GM19351 (cell line): Measurements from ENCODE around the gene BTBD16.

ENCODE experiments used
- ATAC-seq: cut with Tn5 transposase; IDR thresholded peaks from one replicate; pipeline ENCODE4 v1.9.1; 2021; ENCODE audit warnings: mild to moderate bottlenecking, moderate library complexity; ENCODE audit not compliant: unreplicated experiment

Gene BTBD16

DNA sequence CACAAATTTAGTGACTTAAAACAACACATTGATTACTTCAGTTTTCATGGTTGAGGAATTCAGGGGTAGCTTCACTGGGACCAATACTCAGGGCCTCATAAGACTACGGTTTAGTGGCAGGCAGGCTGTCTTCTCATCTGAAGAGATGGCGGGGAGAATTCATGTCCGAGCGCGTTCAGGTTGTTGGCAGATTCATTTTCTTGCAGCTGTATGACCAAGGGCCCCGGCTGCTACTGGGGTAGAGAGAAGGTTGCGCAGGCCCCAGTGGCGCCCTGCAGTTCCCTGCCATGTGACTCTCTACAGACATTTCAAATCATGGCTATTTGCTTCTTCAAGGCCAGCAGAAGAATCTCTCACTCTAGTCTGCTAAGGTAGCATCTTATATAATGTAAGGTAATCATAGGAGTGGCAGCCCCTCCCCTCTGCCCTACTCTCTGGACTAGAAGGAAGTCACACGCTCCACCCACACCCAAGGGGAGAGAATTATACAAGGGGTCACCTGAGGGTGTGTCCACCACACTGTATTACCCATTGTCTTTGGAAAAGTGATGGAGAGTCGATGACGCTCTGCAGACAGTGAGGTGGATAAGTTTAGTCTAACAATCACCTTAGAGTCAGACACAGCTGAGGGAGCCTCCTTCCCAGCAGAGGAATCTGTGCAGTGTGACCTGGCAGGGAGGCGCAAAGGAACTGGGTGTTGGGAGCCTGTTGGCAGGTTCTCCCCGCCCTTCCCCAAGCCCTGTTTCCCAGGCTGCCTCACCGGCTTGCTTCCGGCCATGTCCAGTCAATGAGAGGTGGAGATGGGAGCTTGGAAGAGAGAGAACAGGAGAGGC, 67.7 kb downstream of the BTBD16 start:
- no peak for ATAC-seq

DNA sequence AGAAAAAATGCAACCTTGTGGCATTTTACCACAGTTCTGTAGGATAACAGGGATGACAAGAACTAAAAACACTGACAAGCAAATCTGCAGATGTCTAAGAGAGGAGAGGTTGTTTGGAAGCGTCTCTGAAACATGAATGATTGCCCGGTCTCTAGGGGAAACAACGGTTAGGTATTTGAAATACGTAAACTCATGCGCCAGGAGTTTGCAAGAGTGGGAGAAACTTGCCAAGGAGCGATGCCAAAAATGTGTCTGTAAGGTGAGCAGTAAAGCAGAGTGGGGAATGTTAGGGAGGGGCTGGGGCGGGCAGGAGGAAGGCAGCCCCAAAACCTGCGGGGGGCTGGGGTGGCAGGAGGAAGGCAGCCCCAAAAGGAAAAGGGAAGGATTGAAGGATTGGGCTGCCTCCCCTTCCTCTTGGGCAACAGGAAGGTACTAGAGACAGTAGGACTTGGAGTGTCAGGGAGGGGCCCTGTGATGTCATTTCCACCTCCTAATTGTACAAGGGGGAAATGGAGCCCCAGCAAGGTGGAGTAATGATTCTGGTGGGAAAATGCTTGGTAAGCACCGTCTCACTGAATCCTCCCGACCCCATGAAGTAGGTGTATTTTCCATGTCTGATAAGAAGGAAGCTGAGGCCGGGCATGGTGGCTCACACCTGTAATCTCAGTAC, 70.2 kb downstream of the BTBD16 start:
- no peak for ATAC-seq

DNA sequence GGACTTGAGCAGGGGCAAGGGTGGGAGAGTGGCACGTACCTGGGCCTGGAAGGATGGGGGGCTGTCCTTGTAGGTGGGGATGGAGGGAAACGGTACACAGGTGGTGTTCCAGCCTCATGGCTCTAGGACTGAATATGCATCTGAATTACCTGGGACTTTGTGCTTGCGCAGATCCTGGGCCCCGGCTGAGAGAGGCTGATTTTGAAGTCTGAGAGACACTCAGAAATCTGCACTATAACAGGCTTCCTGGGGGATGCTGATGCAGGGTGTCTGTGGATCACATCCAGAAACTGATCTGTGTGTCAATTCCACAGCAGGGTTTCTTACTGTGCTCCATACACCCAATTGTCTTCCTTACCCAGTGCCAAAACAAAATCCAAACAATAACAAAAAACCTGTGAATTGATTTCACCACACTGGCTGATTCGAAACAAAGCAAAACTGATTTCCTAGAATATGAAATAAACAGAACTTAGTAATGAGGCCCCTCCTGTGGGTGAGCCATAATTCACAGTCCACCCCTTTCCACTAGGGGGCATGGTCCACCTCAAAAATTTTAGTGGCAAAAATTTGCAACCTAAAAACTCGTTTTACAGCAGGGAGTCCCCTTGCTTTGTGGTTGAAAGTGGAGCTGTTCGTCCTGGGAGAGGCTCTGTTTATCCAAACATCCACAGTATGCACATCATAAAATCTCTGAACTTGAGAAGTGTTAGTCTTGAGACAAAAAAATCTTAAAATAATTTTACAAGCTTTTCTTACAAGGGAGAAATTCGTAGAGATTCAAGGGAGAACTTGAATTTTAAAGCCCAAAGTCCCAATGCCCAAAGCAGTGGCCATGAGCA, 71.4 kb downstream of the BTBD16 start:
- no peak for ATAC-seq

DNA sequence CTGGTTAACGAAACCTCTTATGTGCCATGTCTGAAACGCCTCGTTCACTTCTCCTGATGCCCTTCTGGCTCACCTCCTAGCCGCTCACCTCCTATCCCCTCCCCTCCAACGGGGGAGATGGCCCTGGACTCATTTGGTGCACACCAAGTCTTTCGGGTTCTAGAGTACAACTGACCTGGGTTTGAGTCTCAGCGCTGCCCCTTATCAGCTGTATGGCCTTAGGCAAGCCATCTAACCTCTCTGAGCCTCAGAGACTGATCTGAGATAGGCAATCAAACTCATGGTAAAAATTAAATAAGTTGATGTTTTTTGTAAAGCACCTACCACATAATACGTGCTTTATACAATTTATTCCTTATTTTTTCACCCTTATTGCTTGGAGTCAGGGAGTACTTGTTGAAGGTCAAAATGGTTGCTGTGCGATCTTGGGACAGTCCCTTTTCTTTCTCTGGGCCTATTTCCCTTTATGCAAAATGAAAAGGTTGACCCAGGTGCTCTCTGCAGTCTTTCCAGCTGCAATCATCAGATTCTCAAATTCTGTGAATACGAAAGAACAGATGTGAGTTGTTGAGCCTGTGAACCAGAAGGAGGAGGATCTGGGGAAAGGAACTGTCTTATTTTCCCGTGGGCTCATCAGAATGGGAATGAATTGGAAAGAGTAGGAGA, 72.2 kb downstream of the BTBD16 start:
- ATAC-seq: no peak

DNA sequence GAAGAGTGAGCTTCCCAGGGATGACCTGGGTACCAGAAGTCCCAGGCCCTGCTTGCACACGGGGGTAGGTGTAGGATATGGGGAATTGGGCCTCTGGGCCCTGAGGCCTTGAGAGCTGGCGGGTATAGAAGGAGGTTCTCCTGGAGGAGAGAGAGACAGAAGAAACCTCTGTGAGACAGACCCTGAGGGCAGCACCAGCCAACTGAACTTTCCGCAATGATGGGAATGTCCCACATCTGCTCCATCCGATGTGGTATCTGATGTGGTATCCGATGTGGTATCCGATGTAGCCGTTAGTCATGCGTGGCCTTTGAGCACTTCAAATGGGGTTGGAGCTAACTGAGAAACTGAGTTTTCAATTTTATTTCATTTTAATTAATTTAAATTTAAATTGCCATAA, 72.8 kb downstream of the BTBD16 start:
- ATAC-seq: no peak

DNA sequence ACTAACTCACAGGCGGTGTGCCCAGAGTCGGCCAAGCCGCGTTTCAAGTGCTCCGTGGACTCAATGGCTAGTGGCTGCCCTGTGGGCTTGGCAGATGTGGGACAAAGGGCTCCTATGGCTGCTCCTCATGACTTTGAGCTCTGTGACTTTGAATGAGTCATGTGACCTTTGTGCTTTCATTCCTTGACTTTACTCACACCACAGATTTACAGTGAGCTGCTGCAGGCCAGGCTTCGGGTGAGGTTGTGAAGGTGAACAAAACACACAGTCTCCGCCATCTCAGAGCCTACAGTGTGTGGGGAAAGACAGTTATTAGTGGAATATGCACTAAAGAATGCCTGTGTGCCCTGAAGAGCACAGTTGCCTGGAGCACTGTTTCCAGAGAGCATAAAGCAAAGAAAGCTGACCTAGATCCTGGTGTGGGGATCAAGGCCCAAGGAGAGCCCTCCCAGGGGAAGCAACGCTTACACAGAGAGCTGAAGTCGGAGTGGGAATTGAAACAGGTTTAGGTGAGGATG, 73.7 kb downstream of the BTBD16 start:
- ATAC-seq: no peak

DNA sequence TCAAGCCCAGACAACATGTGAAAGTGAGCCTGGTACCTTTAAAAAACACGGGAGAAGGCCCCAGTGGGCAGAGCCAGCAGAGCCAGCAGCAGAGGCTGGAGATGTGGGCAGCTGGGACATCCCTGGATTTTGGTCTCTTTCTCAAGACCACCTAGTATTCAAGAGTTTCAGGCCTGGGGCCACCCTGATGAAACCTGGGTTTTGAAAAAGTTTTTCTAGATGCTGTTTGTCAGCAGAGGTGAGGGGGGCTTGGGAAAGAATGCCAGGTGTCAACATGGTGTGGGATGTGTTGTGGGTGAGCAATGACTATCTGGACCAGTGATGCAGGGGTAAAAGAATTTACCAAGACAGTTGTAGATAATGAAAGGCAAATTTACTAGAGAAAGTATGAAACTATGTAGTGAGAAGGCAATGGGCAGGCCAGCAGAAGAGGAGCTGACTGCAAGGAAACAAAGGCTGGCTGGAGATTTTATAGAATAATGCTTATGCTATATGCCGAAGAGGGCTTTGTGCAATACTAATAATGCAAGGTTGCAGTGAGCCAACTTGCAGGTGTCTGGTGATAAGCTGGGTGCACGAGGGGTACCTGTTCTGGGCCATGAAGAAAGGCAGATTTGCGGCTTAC, 75.3 kb downstream of the BTBD16 start:
- ATAC-seq: no peak

DNA sequence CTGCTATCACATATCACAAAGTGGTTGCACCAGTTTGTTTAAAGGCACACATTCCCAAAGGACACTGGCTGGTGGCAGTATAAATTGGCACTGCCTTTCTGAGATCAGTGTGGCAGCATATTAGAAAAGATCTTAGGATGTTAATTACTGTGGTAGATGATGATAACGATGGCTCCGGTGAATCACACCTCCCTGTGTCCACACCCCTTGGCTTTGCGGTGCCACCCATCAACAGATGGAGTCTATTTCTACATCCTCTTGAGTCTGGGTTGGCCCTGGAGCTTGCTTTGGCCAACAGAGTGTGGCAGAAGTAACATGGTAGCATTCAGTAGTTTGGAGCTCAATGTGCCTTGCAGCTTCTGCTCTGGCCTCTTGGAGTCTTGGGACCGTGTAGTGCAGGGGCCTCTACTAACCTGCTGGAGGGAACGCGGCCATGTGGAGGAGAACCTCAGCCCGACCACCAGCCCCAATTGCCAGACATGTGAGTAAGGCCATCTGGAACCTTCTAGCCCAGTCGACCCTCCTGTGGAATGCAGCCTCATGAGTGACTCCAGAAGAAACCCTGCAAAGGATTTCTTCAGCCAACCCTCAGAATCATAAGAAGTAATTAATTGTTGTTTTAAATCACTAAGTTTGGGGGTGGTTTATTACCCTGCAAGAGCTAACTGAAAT, 76.2 kb downstream of the BTBD16 start:
- no peak for ATAC-seq

DNA sequence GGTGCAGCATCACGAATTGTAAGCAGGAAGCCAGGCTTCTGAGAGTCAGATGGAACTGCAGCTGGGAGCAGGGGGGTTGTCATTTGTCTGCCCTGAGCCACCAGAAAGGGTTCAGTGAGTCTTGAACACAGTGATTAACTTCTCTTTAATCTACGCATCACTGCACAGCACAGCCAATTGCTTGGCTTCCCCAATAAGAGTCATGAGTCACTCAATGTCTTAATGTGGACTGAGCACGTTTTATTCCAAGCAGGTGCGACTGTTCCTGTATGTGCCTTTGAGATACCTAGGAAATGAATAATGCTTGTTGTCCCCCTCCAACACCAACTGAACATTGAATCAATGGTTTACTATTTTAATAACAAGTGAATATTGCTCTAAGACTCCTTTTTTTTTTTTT, 77.4 kb downstream of the BTBD16 start:
- peak; percentile 40 for ATAC-seq

DNA sequence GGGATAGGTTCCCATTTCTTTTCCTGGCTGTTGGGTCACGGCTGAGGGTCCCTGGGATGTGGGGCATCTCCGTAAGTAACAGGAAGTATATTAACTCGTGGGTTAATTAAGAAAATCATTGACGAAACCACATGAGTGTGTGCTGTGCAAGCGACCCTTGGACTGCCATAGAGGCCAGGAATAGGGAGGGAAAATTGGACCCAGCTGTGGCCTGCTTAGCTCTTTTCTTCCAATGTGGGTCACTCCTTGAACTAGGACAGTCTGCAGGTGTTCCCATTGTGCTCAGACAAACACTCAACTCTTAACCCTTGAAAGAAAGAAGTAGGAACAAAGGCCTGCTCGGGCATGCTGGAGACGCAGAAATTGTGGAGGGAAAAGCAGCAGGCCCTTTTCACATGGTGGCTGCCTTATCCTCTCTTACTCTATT, 77.9 kb downstream of the BTBD16 start:
- no peak for ATAC-seq

DNA sequence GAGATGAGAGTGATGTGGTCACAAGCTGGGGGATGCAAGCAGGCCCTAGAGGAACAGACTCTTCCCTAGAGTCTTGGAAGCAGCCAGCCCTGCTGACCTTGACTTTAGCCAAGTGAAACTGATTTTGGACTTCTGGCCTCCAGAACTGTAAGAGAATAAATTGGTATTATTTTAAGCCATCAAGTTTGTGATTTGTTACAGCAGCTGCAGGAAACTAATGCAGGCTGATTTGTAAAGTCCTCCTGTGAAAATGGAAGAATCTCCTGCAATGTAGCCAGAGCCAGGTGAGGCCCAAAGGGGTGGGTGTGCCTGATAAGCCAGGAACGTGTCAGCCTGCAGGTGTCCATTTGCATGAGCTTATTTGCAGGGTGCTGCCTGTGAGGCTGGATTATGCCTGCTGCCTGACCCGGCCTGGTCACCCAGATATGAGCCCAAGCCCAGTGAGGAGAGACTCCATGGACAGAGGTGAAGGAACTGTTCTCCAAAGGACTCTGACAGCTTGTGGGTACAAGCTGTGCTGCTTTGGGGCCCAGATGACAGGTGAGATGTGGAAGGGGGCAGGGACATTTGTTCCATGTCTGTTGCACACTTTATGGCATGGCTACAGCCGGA, 78.8 kb downstream of the BTBD16 start:
- no peak for ATAC-seq

DNA sequence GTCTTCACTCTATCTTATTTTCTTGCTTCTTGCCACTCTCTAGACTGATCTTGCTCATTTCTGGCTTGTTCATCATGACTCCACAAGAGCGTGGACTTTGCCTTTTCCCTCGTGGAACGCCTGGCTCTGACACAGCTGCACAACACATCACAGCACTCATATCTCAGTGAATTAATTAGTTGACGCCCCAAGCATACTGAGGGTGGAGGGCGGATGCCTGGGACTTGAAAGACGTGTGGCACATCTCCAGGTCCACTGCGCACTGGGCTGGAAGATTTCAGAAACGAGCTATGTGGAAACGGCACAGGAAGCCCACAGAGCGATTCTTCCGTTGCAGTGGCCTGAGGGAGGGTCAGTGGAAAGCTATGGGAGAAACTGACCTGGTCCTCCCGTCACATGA, 79.8 kb downstream of the BTBD16 start:
- no peak for ATAC-seq

DNA sequence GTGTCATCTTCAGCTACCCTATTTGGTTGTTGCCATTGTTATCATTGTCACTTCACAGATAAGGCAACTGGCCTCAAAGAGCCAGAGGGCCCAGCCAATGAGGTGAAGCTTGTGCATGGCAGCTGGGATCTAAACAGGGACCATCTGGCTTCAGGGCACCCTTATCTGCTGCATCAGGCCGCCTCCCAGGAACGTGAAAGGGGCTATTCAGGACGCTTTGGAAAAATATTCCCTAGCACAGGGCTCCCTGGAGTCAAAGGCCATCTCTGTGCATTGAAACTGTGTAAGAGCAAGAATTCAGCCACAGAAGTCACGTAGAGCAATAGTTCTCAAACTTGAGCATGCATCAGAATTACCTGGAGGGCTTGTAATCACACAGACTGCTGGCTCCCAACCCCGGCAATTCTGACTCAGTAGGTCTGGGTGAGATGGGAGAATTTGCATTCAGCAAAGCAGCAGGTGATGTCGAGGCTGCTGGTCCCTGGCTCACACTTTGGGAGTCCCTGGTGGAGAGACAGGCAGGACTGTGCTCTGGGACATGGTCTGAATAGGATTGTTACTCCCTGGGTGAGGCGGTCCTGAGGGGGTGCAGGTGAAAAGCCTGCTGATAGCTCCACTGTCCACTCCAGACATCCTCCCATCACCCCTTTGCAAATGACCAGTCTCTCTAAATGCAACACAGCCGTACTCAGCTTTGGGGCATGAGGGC, 81.9 kb downstream of the BTBD16 start:
- no peak for ATAC-seq

DNA sequence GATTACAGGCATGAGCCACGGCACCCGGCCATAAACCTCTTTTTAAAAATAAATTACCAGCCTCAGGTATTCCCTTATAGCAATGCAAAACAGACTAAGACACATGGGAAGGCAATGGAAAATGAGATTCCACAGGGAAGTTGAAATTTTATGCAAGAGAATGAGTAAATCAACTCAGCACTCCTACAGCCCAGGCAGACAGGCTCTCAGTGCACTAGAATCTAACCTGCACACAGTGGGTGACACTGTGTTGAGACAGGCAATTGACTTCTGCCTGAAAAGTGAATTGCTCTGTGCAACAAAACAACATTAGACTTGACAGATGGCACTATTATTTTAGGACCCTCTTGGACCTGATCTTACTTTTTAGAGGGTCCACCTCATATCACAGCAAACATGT, 83.3 kb downstream of the BTBD16 start:
- ATAC-seq: no peak

DNA sequence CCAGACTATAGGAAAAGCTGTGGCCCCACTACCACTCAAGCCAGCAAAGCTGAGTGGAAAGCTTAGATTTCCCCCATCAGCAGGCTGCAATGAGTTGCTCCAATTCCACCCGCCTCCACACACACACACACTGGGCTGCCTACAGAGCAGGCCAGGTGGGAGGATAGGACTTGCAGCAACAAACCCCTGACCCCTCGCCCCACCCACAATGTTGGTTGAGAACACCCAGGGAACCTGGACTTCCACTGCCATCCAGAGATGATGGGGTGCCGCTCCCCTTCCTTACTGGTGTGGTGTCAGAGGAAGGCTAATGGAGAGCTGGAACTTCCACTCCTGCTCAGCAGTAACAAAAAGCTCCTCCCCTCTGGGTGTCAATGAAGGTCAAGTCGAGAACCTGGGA, 86.6 kb downstream of the BTBD16 start:
- no peak for ATAC-seq

DNA sequence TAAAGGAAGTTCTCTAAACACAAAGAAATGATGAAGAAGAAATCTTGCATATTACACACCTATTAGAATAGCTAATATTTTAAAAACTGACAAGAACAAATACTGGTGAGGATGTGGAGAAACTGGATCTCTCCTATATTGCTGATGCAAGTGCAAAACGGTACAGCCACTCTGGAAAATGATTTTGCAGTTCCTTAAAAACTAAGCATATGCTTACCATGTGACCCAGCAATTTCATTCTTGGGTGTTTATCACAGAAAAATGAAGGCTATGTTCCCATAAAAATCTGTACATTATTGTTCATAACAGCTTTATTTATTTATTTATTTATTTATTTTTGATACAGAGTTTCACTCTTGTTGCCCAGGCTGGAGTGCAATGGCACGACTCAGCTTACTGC, 88.5 kb downstream of the BTBD16 start:
- no peak for ATAC-seq

DNA sequence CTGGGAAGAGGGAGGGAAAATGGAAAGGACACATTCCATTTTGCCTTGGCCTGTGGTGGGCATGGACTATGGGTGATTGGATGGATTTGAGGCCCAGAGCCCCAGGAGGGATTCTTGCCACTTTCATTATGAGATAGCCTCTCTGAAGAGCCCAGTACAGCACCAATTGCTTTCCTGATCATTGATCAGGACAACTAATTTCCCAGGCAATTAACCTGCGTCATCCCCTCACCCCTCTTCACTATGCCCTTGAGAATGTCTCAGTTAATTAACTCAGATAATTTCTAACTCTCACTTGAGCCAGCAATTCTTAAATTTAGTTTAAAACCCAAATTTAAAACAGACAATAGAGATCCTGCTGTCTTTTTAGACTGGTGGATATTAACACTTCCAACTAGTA, 90.0 kb downstream of the BTBD16 start:
- no peak for ATAC-seq

DNA sequence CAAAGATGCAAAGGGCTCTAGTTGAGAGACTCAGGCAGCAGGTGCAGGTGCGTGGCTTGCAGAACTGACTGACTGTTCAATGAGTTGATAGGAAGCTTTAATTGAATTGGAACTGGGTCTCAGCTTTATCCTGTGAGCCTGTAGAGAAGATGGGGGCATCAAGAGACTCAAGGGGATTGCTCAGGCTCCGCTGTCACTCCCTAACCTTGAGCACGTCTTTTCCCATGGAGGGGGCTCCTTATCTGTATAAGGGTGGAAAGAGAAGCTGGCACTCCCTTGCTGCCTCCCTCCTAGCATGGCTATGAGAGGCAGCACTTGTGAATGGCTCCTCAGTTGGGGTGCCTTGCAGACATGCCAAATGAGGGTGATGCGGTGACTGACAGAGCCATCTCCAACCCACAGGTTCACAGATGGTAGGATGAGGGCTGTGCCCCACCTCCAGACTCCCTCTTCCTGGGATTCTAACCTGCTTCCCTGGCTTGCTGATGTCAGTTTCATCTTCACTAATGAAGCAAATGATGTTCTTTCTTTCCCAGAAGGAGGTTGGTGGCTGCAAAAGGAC, 91.0 kb downstream of the BTBD16 start:
- no peak for ATAC-seq
